Measurements from ENCODE around the gene SLC6A17.

DNA sequence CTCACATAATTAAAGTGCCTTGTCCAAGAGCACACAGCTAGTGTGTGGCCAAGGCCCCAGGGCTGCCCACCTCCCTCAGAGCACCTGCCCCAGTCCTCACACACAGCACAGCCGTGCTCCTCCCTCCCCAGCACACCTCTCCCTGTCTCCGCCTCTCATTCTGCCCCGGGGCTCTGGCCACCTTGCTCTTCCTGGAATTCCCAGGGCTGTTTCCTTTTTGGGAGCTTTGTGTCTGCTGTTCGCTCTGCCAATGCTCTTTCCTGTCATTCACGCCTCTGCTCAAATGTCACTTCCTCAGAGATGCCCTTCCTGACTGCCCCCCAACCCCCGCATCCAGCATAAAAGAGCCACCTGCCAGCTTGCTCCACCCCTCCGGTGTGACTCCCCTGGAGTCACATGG is 13.3 kb downstream of the SLC6A17 start:
- TF ChIP-seq CTCF (conservative IDR thresholded peaks at IDR 0.05; ENCODE audit: low read length) (no peak), EZH2phosphoT487 (IDR thresholded peaks at IDR 0.05; ENCODE audit: borderline replicate concordance) (no peak)
